SU-DHL-6 (cell line): Measurements from ENCODE around the gene KRT25.

Source experiments
- H2AFZ ChIP-seq: fragments of 200-600 bp; sonication (generic); 2 replicates; pipeline ENCODE4 v1.6.1; 2014; ENCODE audit warnings: low read depth, mild to moderate bottlenecking, moderate library complexity, mixed read lengths, antibody characterized with exemption, low read length; ENCODE audit not compliant: severe bottlenecking
- H3F3A ChIP-seq: fragments of 200-600 bp; shearing (Covaris generic); 2 replicates; pipeline ENCODE4 v1.6.0; 2016; ENCODE audit warnings: antibody characterized with exemption, mild to moderate bottlenecking; ENCODE audit not compliant: insufficient read depth
- H3K27ac ChIP-seq: fragments of 200-600 bp; sonication (generic); 2 replicates; pipeline ENCODE4 v1.5.1; 2016; ENCODE audit warnings: low read depth, mild to moderate bottlenecking, low read length, moderate library complexity, mixed read lengths
- H3K27me3 ChIP-seq: fragments of 200-600 bp; sonication (generic), shearing (Covaris generic); 2 replicates; pipeline ENCODE4 v1.6.0; 2014; ENCODE audit warnings: mild to moderate bottlenecking, low read length
- H3K36me3 ChIP-seq: fragments of 200-600 bp; sonication (generic); 2 replicates; pipeline ENCODE4 v1.6.1; 2014; ENCODE audit warnings: mild to moderate bottlenecking, low read length, mixed read lengths
- H3K4me2 ChIP-seq: fragments of 300-600, 200-600 bp; shearing (Covaris generic), sonication (generic); 2 replicates; pipeline ENCODE4 v1.6.0; 2014; ENCODE audit warnings: low read length, low read depth, mild to moderate bottlenecking; ENCODE audit not compliant: poor library complexity, severe bottlenecking
- H3K4me3 ChIP-seq: fragments of 200-600 bp; sonication (generic); 2 replicates; pipeline ENCODE4 v1.5.1; 2014; ENCODE audit warnings: antibody characterized with exemption, low read length, mild to moderate bottlenecking, mixed read lengths; ENCODE audit not compliant: insufficient read depth, poor library complexity, severe bottlenecking
- H3K79me2 ChIP-seq: fragments of 200-600 bp; sonication (generic); 2 replicates; pipeline ENCODE4 v1.6.1; 2014; ENCODE audit warnings: mild to moderate bottlenecking, low read length, moderate library complexity; ENCODE audit not compliant: insufficient read depth
- H3K9ac ChIP-seq: fragments of 200-600 bp; sonication (generic); 2 replicates; pipeline ENCODE4 v1.7.0; 2014; ENCODE audit warnings: mild to moderate bottlenecking, low read length
- H3K9me2 ChIP-seq: fragments of 200-600 bp; sonication (generic); replicated peaks from 2 replicates; pipeline ENCODE4 v1.6.1; 2014; ENCODE audit warnings: low read length; ENCODE audit not compliant: insufficient read depth
- H3K9me3 ChIP-seq: fragments of 200-600 bp; sonication (generic); 2 replicates; pipeline ENCODE4 v1.6.1; 2014; ENCODE audit warnings: low read length, mixed read lengths; ENCODE audit not compliant: insufficient read depth
- H4K20me1 ChIP-seq: fragments of 200-600 bp; sonication (generic); 2 replicates; pipeline ENCODE4 v1.6.1; 2014; ENCODE audit warnings: low read depth, mild to moderate bottlenecking, antibody characterized with exemption, low read length, moderate library complexity, mixed read lengths
- EZH2phosphoT487 ChIP-seq: fragments of 200-600 bp; sonication (generic), shearing (Covaris generic); conservative IDR thresholded peaks from 2 replicates; pipeline ENCODE4 v1.6.1; 2018; ENCODE audit warnings: mild to moderate bottlenecking, antibody characterized with exemption, low read length, moderate library complexity, mixed read lengths
- TF ChIP-seq, protein P1 (sequence below): fragments of 200-600 bp; sonication (generic); IDR thresholded peaks from one replicate; pipeline ENCODE4 v1.5.1; 2017; ENCODE audit warnings: antibody characterized with exemption, mild to moderate bottlenecking, low read length, moderate library complexity; ENCODE audit not compliant: insufficient read depth, poor library complexity, severe bottlenecking

Gene KRT25

DNA sequence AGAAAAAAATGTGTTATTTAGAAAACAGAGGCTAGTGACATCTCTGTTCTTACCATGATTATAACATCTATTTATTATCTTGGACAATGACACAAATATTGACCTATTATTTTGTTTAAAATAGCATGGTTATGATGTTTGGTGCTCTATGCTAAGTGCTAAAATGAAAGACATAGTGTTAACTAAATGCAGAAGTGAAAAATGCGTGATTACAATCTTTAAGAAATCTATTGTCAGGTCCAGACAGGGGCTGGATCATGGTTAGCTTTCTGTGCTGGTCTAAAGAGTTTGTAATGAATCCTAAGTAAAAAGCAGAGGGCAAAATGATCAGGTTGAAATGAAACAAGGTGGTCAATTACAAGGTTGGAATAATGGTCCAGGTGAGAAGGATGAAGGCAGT is 45.2 kb upstream of the KRT25 start:
- no peaks in the 10 kb centered on the region for H3K9me3 ChIP-seq

GRCh38 chr17:40799859-40800258 is 44.7 kb upstream of the KRT25 start, which contains the start of gene KRT28:
TSS of gene KRT28 (minus strand) at chr17:40799959. CDS start at chr17:40799893, 66 bp downstream.
- Histone ChIP-seq H3K79me2 (no peaks in the 10 kb centered on the region), H3K27me3 (no peaks in the 10 kb centered on the region), H3K4me2 (no peak within 1 kb of the TSS), H3K9me3 (no peaks in the 10 kb centered on the region), H4K20me1 (no peaks in the 10 kb centered on the region), H3F3A (no peaks in the 10 kb centered on the region), H3K9me2 (no peaks in the 10 kb centered on the region), H3K27ac (no peak within 1 kb of the TSS), H3K4me3 (no peak within 1 kb of the TSS), H2AFZ (no peak within 1 kb of the TSS), H3K36me3 (no peaks in the 10 kb centered on the region), H3K9ac (no peak within 1 kb of the TSS)
- no peak for TF ChIP-seq EZH2phosphoT487
- TF ChIP-seq, protein P1, sequence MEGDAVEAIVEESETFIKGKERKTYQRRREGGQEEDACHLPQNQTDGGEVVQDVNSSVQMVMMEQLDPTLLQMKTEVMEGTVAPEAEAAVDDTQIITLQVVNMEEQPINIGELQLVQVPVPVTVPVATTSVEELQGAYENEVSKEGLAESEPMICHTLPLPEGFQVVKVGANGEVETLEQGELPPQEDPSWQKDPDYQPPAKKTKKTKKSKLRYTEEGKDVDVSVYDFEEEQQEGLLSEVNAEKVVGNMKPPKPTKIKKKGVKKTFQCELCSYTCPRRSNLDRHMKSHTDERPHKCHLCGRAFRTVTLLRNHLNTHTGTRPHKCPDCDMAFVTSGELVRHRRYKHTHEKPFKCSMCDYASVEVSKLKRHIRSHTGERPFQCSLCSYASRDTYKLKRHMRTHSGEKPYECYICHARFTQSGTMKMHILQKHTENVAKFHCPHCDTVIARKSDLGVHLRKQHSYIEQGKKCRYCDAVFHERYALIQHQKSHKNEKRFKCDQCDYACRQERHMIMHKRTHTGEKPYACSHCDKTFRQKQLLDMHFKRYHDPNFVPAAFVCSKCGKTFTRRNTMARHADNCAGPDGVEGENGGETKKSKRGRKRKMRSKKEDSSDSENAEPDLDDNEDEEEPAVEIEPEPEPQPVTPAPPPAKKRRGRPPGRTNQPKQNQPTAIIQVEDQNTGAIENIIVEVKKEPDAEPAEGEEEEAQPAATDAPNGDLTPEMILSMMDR: no peak

More for the DNA sequence above, 45.2 kb upstream of the KRT25 start:
- H3K9me2 ChIP-seq: no peaks in the 10 kb centered on the region
- no peak for TF ChIP-seq EZH2phosphoT487
- TF ChIP-seq, protein P1: no peak
- no peak overlapping the region for H2AFZ ChIP-seq
- H3K4me2 ChIP-seq: no peak overlapping the region
- H3K27ac ChIP-seq: no peak overlapping the region
- H3K9ac ChIP-seq: no peak overlapping the region
- no peaks in the 10 kb centered on the region for H3K36me3 ChIP-seq
- H3K4me3 ChIP-seq: no peak overlapping the region
- H3F3A ChIP-seq: no peaks in the 10 kb centered on the region
- H3K79me2 ChIP-seq: no peaks in the 10 kb centered on the region
- H4K20me1 ChIP-seq: no peaks in the 10 kb centered on the region
- H3K27me3 ChIP-seq: no peaks in the 10 kb centered on the region

DNA sequence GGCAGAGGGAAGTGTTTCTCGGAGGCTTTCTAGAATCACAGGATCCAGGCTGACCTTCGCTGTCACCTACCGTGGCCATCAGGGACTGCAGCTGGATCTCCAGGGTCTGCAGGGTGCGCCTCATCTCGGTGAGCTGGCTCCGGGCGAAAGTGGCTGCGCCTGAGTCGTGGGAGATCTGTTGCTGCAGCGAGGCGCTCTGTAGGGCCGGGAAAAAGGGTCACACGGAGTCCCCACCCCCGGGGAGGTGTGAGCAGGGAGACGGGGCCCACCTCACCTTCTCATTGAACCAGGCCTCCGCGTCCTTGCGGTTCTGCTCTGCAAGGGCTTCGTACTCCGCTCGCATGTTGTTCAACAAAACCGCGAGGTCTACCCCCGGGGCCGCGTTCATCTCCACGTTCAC is 41.7 kb upstream of the KRT25 start:
- TF ChIP-seq EZH2phosphoT487: no peak
- TF ChIP-seq, protein P1: no peak
- no peak overlapping the region for H3K27ac ChIP-seq
- H3K4me3 ChIP-seq: no peak overlapping the region
- no peak overlapping the region for H3K4me2 ChIP-seq
- H3K9me2 ChIP-seq: no peaks in the 10 kb centered on the region
- no peaks in the 10 kb centered on the region for H4K20me1 ChIP-seq
- H3K9me3 ChIP-seq: no peaks in the 10 kb centered on the region
- no peaks in the 10 kb centered on the region for H3F3A ChIP-seq
- no peak overlapping the region for H3K9ac ChIP-seq
- H3K27me3 ChIP-seq: no peaks in the 10 kb centered on the region
- H3K36me3 ChIP-seq: no peaks in the 10 kb centered on the region
- no peaks in the 10 kb centered on the region for H3K79me2 ChIP-seq
- no peak overlapping the region for H2AFZ ChIP-seq
